Hematopoietic multipotent progenitor cell treated with erythropoietin and hydrocortisone succinate and interleukin-3 and kit ligand, for 8 days (in vitro differentiated cells): ENCODE results near the gene TSC22D1.
"Not testable (repeated sequence)": the region's sequence is repeated elsewhere in the genome, so short reads cannot be mapped to it uniquely, and the experiment has no call there.

ENCODE experiments used
- DNase-seq: peaks from one replicate; pipeline ENCODE4 v3.0.0-alpha.2; 2015

TSC22D1 gene

DNA sequence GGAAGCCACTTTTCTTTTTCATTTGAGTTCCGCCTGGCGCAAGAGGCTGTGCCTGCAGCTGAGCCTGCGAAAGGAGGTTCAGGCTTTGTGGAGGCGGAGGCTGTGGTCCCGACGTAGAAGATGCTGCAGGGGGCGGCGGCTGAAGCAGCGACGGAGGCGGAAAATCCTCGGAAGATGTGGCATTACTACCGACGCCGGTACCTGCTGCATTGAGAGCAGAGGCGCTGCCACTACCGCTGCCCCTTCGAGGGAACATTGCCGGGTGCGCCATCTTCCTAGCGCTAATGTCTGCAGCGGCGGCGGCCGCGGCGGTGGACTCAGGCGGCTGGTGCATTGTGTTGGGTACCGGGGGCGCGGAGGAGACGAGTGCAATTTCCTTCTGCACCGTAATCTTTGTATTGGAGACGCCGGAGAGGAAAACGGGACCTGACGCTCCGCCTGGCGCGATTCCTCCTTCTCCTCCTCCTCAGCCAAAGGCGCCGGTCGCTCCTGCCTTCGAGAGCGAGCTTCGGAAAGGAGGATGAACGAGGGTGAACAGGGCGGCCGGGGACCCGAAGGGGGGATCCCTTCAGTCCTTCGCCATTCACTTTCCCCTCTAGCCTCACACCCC lies at the start of gene TSC22D1:
TSS of gene TSC22D1 (minus strand) at position 590 of the 610 bp plus-strand sequence. CDS start at position 334, 256 bp downstream.
- peak; percentile 51 for DNase-seq

DNA sequence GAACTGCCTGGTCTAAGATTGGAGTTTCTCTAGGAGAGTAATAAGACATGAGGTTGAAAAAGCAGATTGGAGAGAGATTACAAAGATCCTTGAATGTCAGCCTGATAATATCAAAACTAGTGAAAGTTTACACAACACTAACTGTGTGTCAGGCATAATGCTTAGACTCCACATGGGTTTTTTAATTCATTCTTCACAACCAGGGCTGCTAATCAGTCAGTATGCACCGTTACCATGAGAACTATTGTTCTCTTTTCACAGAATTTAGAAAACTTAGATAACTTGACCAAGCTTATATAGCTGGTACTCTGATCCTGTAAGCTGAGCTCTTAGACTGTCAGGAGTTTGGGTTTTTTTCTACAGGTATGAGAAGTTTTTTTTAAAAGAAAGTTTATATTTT lies 46.6 kb upstream of the TSC22D1 start:
- DNase-seq = no peak

DNA sequence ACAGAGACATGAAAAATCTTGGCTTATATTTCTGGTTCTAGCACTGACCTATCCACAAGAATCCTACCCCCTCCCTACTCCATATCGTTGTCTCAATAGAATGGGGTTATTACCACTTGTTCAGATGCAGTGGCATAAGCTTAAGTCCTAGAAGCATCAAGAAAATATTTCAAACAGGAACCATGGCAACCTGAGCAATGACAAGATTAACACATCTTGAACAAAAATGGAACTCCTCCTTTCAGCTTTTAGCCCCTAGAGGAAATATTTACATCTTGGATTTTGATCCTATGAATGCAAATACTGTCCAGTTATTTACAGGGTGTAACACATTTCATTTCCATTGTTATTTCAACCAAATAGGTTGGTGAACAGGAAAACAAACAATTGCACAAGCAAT lies 46.1 kb upstream of the TSC22D1 start:
- DNase-seq = no peak

DNA sequence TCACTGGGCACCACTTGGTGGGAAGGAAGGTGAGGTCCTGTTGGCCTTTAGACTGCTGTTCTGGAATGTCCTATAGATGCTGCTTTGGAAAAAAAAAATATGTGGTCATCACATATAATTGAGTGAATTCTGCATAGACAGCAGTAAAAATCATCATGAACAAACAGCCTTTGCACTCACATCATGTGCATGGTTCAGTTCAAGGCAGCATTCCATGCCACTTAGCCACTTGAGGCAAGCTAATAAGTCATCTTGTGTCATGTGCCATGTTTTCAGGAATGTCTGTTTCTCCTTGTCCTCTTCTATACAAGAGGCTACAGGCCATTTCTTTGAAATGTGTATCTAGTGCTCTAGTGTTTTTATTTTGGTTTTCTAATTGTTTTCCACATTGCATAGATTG lies 43.9 kb upstream of the TSC22D1 start:
- DNase-seq = no peak

DNA sequence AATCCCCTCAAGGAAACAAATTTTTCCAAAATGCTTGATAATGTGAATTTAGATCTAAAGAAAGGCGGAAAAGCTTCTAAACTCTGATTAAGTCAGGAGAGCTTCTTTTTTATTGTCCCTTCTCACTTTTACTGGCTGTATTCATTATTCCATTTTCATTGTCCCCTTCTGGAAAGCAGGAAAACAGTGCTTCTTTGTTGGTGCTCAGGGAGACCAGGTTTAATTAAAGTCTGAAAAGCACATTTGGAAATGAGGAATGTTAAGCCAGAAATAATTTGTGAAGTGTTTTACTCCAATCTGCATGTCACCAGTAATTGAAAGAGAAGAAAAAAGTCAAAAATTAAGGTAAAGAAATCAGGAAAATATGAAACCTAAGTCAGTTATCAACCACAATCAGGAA lies 43.5 kb upstream of the TSC22D1 start:
- no peak for DNase-seq

DNA sequence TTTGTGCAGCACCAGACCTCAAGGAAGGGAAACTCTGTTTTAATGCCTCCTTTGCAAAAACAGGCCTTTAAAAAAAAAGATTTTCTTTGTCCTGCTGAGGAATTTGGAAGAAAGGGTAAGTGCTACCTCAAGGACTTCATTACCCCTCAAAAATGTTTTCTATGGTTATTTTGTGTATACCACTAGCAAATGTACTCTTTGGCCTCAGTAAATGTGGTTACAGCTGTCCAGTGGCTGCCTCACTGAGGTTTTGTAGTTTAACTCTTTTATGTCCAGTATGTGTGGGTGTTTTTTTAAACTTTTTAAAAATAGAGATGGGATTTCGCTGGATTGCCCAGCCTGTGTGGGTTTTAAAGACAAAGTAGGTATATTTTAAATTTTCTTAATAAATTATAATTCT lies 42.2 kb upstream of the TSC22D1 start:
- no peak for DNase-seq

DNA sequence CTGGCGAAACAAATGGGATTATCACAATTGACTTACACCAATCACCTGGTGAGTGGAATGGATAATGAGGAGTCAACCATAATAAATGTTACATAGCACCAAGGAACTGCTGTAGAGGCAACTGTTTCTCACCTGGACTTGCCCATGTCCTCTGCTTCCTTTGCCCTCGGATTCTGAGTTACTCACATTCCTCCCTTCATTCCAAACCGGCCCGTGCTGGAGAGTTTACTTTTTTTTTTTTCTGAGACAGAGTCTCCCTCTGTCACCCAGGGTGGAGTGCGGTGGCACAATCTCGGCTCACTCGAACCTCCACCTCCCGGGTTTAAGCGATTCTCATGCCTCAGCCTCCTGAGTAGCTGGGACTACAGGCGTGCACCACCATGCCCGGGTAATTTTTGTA lies 41.5 kb upstream of the TSC22D1 start:
- no peak for DNase-seq

DNA sequence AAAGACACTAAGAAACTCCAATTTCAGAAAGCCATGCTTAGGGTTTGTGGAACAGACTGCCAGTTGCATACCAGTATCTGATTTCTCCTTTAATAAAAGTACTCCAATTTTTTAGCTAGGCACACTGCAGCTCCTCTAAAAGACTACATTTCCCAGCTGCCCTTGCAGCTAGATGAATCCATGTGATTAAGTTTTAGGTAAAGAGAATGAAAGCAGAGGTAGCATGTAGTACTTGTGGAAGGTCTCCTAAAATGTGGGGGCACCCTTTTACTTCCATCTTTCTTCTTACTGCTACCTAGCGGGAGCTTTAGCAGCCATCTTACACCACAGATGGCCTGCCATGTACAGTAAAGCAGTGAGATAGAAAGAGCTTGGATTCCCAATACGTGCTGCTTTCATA lies 33.0 kb upstream of the TSC22D1 start:
- DNase-seq = no peak

DNA sequence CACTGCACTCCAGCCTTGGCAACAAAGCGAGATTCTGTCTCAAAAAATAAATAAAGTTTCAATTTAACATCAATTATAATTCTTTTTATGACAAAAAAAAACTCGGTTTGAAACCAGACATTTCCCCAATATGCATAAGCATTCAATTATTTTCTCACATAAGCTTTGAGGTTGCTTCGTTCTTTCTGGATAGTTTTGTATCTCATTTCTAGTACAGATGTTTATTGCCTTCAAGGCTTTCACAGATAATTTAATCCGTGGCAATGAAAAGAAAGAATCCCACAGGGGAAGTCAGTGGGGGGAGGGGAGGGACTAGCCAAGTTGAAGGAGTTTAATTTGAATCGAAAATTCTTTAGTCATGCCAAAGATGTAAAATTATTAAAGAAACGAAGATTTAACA lies 29.6 kb upstream of the TSC22D1 start:
- no peak for DNase-seq

DNA sequence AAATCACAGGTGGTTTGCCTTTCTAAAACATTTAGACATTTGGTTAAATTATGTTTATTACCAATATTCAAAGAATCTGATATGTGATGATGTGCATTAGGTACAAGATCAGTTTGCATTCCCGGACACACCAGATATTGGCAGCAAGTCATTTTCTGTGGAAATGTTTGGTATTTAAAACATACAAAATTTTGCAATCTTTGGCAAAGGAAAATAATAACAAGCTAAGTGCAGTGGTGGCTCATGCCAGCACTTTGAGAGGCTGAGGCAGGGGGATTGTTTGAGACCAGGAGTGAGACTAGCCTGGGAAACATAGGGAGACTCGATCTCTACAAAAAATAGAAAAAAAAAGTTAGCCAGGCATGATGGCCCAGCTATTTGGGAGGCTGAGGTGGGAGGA lies 29.1 kb upstream of the TSC22D1 start:
- DNase-seq = no peak

DNA sequence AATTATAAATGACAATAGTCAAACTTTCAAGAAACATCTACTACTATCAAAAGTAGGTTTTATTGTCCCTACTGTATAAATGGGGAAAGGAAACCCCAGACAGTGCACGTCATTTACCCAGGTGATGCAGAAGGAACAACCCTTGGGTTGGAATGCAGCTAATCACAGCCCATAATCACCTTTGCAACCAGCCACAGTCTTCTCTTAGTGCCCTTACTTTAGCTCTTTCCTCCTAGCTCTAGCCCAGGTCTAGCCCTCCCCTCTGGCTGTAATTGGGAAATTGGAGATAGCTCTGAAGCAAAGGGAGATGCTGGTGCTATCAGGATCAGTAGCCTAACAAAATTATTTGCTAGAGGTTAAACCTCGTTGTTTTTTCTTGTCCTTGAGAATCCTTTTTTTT lies 25.5 kb upstream of the TSC22D1 start:
- no peak for DNase-seq

DNA sequence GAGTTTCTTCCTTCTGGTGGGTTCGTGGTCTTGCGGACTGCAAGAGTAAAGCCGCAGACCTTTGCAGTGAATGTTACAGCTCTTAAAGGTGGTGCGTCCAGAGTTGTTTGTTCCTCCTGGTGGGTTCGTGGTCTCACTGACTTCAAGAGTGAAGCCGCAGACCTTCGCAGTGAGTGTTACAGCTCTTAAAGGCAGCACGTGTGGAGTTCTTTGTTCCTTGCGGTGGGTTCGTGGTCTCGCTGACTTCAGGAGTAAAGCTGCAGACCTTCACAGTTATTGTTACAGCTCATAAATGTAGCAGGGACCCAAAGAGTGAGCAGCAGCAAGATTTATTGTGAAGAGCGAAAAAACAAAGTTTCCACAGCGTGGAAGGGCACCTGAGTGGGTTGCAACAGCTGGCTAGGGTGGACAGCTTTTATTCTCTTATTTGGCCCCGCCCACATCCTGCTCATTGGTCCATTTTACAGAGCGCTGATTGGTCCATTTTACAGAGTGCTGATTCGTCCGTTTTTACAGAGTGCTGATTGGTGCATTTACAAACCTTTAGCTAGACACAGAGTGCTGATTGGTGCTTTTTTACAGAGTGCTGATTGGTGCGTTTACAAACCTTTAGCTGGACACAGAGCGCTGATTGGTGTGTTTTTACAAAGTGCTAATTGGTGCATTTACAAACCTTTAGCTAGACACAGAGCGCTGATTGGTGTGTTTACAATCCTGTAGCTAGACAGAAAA lies 17.9 kb upstream of the TSC22D1 start:
- DNase-seq = not testable (repeated sequence)

DNA sequence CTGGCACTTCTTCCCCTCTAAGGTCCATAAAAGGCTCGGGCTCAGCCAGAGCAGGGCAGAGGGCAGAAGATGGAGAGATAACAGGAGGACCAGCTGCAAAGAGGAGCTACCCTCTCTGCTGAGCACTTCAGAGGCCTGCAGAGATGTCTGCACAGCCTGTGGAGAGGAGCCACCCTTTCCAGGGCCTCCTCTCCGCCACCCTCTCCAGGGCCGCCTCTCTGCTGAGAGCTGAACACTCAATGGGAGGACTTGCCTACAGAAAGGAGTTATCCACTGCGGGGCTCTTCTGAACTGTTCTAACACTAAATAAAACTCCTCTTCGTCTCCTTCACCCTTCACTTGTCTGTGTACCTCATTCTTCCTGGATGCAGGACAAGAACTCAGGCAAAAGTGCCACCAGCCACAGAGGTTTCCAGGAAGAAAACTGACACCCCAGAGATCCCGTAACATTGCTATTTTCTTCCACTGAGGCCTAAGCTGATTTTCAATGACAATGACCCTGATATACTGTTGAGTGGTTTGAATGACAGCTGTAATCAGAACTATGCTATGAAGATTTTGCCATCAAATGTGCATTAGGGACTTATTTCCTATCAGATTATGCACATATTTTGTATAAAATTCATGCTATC lies 16.2 kb upstream of the TSC22D1 start:
- DNase-seq = no peak

DNA sequence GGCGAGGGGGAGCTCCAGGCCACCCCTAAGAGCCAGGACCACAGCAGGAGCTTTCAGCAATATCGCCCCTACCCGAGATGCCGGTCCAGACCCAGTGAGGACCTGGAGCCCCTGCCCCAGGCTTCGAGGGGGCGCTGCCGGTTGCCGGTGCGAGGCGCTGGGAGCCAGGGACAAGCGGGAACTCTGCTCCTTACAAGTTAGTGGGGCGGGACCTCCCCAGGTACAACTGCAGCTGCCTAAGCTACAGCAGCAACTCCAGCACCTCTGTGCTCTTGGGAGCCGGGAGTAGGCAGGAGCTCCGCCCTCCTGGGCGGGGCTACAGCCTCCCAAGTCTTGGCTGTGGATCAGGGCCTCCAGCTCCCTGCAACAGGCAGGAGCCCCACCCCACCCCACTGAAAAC lies 15.2 kb upstream of the TSC22D1 start:
- DNase-seq = peak; percentile 26

DNA sequence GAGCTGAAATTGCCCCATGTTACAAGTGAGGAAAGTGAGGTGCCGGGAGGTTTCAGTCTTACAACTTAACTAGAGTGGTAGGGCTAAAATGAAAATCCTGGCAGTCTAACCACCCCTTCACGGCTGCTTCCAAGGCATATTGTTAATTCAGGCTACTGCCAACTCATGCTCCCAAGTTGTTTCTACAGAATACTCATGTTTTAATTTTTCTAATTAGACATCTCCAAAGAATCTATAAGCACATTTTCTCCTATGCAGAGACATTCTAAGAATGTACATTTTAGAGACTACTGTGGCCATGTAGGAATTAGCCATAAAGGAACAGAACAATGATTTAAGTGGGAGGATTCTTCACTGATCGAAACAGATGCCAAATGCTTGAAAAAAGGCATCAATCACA lies 7.0 kb upstream of the TSC22D1 start:
- DNase-seq = no peak

DNA sequence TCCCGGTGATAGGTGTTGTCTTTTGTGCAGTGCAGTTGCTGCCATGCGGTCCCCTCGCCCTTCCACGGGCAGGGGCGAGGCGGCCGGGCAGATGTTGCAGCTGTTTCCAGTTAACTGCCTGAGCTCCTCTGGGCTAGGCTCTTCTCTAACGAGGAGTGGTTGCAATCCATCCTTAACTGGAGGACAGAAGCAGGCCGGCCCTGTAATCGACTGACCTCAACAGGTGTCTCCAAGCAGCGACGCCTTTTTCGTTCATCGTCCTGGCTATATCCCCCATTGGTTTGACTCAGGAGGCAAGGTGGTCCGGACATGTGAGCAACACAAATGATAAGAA lies 1.9 kb upstream of the TSC22D1 start:
- peak; percentile 60 for DNase-seq

DNA sequence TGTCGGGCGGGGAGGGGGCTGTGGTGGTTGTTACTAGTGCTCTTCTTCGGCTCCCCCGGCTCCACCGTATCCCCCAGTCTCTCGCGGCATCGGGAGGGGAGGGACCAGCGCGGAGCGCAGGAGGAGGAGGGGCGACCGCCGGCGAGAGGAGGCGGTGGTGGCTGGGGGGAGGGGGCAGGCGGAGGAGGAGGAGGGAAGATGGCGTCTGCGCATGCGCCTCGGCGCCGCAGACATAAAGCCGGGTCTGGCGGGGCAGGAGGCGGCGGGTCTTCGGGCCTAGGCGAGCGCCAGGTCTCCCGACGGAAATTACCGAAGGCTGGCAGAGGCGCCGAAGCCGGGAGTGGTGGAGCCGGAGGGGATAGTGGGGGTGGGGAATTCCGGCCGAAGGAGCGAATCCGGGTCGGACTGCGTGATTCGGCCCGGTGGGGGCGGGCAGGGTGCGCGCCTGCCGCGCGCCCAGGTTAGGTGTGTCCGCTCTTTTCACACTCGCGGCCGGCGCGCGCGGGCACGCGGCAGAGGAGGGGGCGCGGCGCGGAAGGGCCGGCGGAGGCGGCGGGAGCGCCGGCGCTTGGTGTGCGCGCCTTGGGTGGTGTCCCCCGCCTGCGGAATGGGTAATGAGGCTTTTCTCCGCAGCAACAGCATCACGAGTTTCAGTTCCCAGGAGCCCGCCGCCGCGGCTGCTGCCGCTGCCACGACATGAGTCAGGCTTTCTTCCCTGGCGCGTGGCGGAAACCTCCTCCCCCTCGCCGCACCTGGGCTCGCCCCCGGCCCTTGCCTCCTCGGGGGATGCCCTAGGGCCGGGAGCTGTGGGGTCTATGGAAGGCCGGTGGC lies 1.3 kb upstream of the TSC22D1 start:
- peak; percentile 93 for DNase-seq

DNA sequence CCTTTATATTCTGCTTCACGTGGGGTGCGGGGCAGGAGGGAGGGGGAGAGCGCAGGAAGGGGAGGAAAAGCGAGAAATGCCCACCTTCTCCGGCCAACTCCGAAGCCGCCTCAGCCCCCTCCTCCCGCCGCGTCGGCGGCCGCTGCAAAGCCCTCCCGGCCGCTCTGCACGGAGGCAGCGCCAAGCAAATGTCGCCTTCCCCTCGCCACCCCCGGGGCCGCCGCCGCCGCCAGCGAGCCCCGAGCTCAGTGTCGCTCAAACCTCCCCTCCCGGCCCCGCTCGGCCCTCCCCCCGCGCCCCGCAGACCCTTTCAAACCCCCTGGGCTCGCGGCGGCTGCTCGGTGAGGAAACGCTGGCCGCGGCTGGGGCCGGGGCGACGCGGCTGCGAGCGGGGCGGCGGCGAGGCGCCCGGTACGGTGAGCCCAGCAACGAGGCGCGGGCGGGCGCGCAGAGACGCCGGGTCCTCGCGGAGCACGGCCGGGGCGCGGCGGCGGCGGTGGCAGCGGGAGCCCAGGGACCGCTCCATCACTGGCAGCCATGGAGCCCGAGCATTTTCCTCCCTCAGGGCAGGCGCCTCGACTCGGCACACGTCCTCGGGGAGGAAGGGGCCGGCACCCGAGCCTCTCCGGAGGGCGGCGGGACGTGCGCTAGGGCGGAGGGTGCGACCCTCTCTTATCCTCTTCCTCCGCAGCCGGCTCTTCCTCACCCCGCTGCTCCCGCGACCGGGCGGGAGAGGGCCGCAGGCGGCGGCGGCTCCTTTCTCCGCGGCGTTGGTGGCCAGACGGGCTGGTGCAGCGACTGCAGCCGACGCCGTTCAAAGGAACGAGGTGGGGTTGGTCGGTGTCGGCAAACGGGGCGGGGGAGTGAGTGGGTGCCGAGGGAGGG lies 463 bp upstream of the TSC22D1 start:
- DNase-seq = no peak

DNA sequence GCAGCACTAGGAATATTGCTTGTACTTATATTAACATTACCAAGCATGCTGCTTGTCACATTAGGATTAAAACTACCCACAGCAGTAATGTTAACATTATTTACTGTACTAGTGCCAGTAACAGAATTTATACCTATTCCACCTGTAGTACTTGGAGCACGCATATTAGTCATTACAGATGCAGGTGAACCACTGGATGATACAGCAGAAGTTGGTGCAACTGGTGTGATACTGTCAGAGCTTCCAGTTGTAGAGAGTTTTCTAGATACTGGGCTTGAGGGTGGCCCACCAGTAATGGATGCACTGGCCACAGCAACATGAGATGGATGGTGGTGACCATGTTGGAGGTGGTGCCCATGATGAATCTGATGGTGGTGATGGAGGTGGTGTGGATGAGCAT lies 1.1 kb downstream of the TSC22D1 start:
- no peak for DNase-seq

DNA sequence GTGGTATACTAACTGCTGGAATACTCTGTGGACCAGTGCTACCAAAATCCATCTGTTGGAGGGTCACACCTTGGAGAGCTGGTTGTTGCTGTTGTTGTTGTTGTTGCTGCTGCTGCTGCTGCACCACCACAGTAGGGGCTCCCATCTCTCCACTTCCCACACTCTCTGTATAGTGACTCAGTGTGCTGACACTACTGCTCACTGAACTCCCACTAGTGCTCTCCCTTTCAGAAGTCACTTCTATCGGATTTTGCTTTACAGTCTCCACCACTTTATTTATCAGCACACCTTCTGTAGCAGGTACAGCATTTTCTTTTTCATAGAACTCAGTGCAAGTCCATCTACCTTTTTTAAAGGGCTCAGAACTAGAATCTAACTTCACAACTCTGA lies 1.7 kb downstream of the TSC22D1 start:
- DNase-seq = no peak

DNA sequence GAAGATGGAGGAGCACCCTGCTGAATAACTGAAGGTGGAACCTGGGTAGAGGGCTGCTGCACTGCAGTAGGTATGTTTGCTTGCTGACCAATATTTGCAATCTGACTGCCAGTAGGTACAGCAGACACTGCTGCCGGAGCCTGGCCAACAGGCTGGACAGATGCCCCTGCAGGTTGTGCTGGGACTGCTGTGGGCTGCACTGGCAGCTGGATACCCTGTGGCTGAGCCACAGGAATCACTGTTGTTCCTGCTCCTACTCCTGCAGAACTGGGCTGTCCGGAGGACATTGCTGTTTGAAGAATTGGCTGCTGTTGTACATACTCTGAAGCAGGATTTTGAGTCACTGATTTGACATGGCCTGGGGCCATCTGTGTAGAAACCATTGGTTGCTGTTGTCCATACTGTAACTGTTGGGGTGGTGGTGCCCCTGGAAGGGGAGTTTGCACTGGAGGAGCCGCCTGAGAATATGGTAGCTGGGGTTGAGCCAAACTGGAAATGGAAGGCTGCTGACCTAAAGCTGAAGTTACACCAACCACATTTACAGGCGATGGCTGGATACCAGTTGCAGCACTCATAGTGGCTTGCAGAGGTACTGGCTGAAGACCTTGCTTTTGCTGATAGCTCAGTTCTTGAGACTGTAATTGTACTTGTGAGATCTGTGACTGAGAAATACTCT lies 2.2 kb downstream of the TSC22D1 start:
- DNase-seq = peak; percentile 70

DNA sequence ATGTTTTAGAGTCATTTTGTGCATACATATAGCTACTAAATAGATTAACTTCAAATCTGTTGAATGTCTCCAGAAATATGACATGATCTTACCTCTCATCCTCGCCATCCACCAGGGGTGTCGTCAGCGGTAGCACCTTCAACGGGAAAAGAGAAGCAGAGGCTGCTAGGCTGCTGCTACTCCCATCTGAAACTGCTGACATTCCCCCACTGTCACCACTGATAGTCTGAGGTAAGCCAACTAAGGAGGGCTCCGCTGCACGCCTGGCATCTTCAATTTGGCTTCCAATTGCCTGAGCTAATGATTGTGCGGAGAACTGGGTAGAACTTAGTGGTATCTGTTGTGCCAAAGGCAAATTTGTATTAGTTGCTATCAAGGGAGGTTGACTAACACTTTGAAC lies 3.1 kb downstream of the TSC22D1 start:
- no peak for DNase-seq
